ENCODE measurements around the gene KBTBD8. TPM values are rescaled to one million over a fixed set of nuclear protein-coding genes. Genes with fewer than 3 reads are reported as not detected.

KBTBD8 gene
- total and polyA plus RNA-seq, 2 of the 13 experiments (the other 11 are each of a cell fraction or from before 2014, with no cell fraction given): 1.1 to 7.6 TPM

DNA sequence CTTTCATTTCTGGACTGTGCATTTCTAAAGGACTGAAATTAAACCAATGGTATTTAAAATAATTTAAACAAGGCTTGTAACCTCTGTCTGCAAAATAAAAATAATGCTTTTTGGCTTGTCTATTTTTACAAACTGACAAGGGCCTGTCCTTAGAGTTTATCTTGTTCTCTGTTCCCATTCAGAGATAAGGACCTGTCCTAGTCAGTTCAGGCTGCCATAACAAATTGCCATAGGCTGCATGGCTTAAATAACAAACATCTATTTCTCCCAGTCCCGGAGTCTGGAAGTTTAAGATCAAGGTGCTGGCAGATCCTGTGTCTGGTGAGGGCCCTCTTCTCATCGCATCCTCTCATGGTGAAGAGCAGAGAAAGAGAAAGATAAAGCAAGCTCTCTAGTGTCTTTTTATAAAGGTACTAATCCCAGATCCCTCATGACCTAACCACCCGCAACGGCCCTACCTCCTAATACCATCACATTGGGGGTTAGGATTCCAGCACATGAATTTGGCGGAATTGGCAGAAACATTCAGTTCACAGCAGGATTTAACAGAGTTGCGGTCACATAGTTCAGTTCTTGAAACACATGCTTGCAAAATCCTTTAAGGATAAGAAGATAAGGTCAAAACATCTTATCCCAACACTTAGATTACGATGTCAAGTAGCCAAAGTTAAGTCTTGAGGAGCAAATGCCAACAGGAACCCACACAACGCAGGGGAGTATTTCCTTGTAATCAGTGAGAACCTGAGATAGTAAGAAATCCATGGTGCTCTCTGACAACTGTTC is 17.8 kb downstream of the KBTBD8 start (continued):
- no peak for TF ChIP-seq HNRNPLL (IDR thresholded peaks at IDR 0.05; ENCODE audit: low read depth, low read length, poor library complexity, severe bottlenecking)

DNA sequence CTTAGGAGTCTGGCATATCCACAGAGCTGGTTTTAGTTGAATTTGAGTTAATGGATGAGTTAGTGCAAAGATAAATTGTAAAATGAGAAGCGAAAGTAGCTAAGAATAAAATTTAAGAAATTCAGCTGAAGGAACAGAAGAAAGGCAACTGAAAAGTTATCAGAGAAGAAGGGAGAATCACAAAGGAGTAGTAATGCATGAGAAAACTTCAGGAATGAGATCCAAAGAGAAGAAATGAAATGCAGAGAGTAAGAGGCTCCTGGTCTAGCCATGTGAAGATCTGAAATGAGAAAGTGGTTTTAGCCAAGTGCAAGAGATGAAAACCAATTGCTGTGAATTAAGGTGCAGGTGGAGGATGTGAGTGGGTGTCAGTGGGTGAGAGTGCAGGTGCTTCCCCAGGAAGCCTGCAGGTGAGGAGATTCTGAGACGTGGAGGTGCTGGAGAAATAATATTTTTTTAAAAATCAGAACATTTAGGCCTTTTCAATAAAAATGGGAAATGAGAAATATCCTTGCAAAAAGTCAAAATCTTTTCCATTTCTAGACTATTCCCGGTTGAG is 18.5 kb downstream of the KBTBD8 start:
- WGBS (ENCODE audit: low lambda C conversion rate): 44% methylated on average over 3 of the region's 3 CpGs
- Histone ChIP-seq H4K20me1 (ENCODE audit: insufficient read depth, low read length) (no peaks in the 10 kb centered on the region), H3K4me1 (ENCODE audit: insufficient read depth, low read length) (peaks cover 21% of the 10 kb centered on the region), H3K27ac (ENCODE audit: extremely low read length, insufficient read depth, low read length) (no peak overlapping the region), H3K9me3 (ENCODE audit: low read length) (no peaks in the 10 kb centered on the region), H2AFZ (ENCODE audit: low read length) (no peak overlapping the region), H3K4me3 (replicated peaks in 1 of 3; ENCODE audit: insufficient read depth in 1 of 3, low read depth in 2 of 3, low read length in 3 of 3) (no peak overlapping the region), H3K79me2 (ENCODE audit: insufficient read depth, low read length) (no peaks in the 10 kb centered on the region), H3K27me3 (ENCODE audit: control insufficient read depth in 1 of 2, insufficient read depth in 2 of 2, low read length in 2 of 2) (peaks cover 1 to 11% of the 10 kb centered on the region in 2 experiments; a peak in 4 of 5 replicates), H3K36me3 (replicated peaks in 1 of 2; ENCODE audit: control insufficient read depth in 1 of 2, insufficient read depth in 2 of 2, low read length in 2 of 2) (no peaks in the 10 kb centered on the region), H3K9ac (ENCODE audit: insufficient read depth, low read depth, low read length) (no peak overlapping the region), H3K4me2 (ENCODE audit: low read depth, low read length) (no peak overlapping the region)
- intact Hi-C loops (cut with micrococcal nuclease; ENCODE audit: unreplicated experiment) (no loop called here), in situ Hi-C loops (cut with HindIII; ENCODE audit: extremely low pct_ligation_motif_present, low pct_unique_long_range_greater_than_20kb) (no loop called here)
- TF ChIP-seq ATF7-NPFF (CRISPR knock-in tag; IDR thresholded peaks at IDR 0.05; ENCODE audit: low read depth) (no peak), ZBTB7A (CRISPR knock-in tag; IDR thresholded peaks at IDR 0.05) (no peak)
- TF ChIP-seq, protein P1, sequence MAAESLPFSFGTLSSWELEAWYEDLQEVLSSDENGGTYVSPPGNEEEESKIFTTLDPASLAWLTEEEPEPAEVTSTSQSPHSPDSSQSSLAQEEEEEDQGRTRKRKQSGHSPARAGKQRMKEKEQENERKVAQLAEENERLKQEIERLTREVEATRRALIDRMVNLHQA (CRISPR knock-in tag; IDR thresholded peaks at IDR 0.05): no peak
- TF ChIP-seq, protein P2, sequence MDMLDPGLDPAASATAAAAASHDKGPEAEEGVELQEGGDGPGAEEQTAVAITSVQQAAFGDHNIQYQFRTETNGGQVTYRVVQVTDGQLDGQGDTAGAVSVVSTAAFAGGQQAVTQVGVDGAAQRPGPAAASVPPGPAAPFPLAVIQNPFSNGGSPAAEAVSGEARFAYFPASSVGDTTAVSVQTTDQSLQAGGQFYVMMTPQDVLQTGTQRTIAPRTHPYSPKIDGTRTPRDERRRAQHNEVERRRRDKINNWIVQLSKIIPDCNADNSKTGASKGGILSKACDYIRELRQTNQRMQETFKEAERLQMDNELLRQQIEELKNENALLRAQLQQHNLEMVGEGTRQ (IDR thresholded peaks at IDR 0.05; ENCODE audit: low read depth, low read length): no peak
- TF ChIP-seq, protein P2 (CRISPR knock-in tag; IDR thresholded peaks at IDR 0.05; ENCODE audit: borderline replicate concordance): no peak
- ChIA-PET POLR2A (no interaction called here), CTCF (ENCODE audit: low intra/inter-chr PET ratio, low total read pairs) (no interaction called here)
- ATAC-seq (no peak), FAIRE-seq (no peak), DNase-seq (ENCODE audit: low spot score) (no peak)
- no TSS peak for BruUV-seq (replicated peaks)

Measured in HepG2 (cell line).